GM12864 (cell line): ENCODE measurements around the gene NAPB.

Experiments
- DNase-seq: peaks from one replicate; pipeline ENCODE4 v3.0.0-alpha.2; 2011; ENCODE audit warnings: low read depth
- H3K4me3 ChIP-seq: 2 replicates; pipeline ENCODE4 v1.5.1; 2011; ENCODE audit warnings: mild to moderate bottlenecking, low read depth, low read length, control low read depth
- TF ChIP-seq, protein P1 (sequence below): IDR thresholded peaks from 2 replicates; pipeline ENCODE4 v1.5.1; 2011; ENCODE audit warnings: low read depth, mild to moderate bottlenecking, moderate library complexity, low read length, control low read depth, inconsistent platforms; ENCODE audit errors: missing control alignments

Gene NAPB

DNA sequence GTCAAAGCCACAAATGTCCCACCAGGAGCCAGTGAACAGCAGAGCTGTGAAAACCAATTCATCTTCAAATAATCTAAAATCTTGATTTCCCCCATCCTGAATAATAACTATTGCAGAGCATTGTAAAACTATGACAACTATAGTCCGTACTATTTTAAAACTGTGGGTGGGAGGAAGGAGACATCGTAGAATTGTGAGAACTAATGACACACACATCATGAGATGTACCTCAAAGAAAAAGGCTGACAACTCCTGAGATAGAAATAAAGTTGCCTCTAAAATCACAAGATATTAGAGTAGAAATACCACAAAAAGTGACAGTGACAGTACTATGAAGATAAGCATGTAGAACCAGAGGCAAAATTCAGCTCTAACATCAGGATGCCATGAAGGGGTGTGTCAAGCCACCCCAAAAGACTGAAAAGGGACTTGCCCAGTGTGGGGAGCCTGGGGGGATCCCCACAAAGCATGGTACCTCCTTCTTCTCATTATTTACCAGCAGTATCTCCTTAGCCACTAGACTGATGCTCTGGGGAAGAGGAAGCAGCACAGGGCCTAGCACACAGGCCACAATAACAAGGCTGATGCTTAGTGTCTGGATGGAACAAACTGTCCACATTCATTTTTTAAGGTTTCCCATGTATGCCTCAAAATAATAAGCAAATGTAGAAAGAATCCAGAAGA is 13.4 kb downstream of the NAPB start:
- H3K4me3 ChIP-seq: no peak overlapping the region
- TF ChIP-seq, protein P1, sequence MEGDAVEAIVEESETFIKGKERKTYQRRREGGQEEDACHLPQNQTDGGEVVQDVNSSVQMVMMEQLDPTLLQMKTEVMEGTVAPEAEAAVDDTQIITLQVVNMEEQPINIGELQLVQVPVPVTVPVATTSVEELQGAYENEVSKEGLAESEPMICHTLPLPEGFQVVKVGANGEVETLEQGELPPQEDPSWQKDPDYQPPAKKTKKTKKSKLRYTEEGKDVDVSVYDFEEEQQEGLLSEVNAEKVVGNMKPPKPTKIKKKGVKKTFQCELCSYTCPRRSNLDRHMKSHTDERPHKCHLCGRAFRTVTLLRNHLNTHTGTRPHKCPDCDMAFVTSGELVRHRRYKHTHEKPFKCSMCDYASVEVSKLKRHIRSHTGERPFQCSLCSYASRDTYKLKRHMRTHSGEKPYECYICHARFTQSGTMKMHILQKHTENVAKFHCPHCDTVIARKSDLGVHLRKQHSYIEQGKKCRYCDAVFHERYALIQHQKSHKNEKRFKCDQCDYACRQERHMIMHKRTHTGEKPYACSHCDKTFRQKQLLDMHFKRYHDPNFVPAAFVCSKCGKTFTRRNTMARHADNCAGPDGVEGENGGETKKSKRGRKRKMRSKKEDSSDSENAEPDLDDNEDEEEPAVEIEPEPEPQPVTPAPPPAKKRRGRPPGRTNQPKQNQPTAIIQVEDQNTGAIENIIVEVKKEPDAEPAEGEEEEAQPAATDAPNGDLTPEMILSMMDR: no peak
- no peak for DNase-seq

DNA sequence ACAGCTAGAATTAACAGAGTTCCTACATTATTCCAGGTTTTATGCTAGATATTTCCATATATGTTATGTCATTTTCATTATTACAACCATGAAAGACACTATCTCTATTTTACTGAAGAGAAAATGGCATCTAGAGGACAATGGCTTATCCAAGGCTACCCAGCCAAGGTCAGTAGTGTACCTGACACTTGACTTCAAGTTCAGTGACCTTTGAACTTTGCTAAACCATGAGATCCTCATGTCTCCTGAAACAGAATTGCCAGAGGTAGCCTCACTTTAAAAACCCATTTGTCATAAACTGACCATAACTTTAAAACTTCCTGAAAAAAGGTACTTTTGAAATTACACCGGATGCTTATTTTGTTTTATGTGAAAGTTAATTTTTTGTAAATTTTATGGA is 14.4 kb downstream of the NAPB start:
- TF ChIP-seq, protein P1: no peak
- DNase-seq: no peak
- no peak overlapping the region for H3K4me3 ChIP-seq

DNA sequence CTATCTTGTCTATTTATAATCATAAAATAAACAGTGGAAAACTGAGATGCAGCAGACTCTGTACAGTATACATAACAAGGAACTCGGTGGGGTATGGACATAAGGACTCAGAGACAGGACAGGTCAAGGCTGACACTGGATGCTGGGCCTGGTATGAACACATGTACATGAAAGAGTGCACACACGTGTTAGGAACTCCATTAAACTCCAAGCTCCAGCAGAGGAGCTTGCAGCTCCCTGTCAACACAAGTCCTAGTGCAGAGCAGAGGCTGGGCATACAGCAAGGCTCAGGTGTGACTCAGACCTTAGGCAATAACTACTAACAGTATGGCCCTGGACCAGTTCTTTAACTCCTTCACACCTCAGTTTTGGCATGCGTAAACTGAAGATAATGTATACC is 17.1 kb downstream of the NAPB start:
- no peak overlapping the region for H3K4me3 ChIP-seq
- DNase-seq: no peak
- TF ChIP-seq, protein P1: no peak

DNA sequence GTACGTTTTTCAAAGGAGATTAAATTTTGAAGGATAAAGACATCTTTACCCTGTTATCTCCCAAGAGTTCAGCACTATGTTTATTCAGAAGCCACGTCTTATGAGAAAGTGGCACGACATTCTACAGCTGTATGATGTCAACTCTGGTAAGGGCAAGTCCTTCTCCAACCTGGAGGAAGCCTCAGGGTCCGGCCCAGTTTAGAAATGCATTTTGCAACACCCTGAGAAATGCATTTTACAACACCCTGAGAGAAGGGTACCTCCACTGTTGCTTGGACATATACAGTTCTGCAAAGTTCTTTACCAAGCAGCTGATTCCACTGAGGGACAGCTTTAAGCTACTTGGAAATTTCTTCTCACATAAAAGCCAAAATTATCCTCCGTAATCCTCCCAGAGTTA is 17.5 kb downstream of the NAPB start:
- TF ChIP-seq, protein P1: no peak
- H3K4me3 ChIP-seq: no peak overlapping the region
- DNase-seq: no peak

DNA sequence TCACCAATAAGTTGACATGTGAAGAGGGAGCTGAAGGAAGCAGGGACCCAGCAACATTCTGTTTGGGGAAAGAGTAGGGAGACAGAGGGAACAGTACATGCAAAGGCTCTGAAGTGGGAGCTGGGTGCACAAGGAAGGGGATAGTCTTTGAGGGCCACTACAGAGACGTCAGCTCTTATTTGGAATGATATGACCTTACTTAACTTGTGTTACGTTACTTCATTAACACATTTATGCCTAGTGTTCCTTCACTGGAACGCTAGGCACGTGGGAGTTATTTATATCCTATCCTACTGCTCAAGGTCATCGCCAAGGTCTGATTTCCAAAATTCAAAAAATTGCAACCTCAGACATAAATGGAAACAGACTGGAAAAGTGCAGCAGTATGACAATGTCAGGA is 20.2 kb downstream of the NAPB start:
- DNase-seq: no peak
- no peak overlapping the region for H3K4me3 ChIP-seq
- TF ChIP-seq, protein P1: no peak

DNA sequence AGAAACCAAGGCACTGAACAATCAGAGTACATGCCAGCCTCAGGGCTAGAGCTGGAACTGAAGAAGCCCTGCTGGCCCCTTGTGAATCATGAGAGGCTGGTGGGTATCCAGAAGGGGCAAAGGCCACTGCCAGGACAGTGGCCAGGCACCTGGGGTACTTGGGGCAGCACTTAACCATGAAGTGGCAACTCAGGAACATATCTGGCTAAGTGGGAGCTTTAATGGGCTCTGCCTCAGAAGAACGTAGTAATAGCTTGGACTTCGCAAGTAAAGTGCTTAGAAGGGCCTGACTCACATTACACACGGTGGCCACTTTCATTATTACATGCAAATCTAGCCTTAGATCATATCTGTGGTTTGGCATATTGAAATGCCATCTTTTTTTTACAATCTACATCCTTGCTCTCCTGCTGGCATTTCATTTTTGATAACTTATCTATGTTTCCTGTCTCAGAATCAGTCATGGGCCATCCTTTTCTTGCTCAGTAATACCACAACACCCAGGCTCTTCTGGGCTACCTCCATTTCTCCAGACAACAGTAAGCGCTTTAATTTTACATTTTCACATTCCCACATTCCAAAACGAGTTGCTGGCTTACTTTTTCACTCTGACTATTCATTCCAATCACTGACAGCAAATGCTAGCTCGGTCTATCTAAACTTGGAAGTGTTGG is 21.6 kb downstream of the NAPB start:
- H3K4me3 ChIP-seq: no peak overlapping the region
- TF ChIP-seq, protein P1: no peak
- DNase-seq: no peak

DNA sequence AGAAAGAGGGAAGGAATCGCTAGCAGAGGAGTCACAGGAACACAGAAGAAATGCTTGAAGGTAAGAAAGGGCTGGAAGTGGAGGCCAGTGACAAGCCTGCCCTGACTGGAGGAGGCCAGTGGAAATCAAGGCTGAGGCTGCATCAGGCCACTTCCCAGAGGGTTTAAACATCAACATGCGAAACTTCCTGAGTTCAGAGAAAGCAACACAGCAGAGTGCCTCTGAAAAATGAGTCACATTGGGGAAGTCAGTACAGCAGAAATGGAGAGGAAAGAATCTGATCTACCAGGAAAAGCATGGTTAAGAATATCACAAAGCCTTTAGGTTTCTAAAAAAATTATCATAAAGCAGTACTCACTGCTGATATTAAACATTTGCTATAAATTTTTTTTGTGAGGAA is 23.3 kb downstream of the NAPB start:
- TF ChIP-seq, protein P1: no peak

More for the DNA sequence above, 23.3 kb downstream of the NAPB start:
- DNase-seq: no peak
- no peak overlapping the region for H3K4me3 ChIP-seq
